Spinal cord (tissue), 10 donors: ENCODE data around the gene FNTB. TPM values are rescaled to one million over a fixed set of nuclear protein-coding genes. Genes with fewer than 3 reads are reported as not detected.
A peak's percentile ranks its signal among the peaks of the same experiment; 100 is the strongest.

Experiments used
- DNase-seq, 6 donors: peaks; one replicate each; pipeline versions ENCODE4 v3.0.0 to v3.0.0-alpha.2; 2013 to 2015; ENCODE audit warnings: low spot score in 6 of 6, low read depth in 4 of 6
- H3K27ac ChIP-seq: one replicate; pipeline ENCODE4 v1.5.1; 2013; ENCODE audit warnings: low read depth, low read length, control low read depth
- H3K27me3 ChIP-seq: one replicate; pipeline ENCODE4 v1.6.1; 2013; ENCODE audit warnings: low read length; ENCODE audit not compliant: control insufficient read depth, insufficient read depth
- H3K36me3 ChIP-seq: one replicate; pipeline ENCODE4 v1.6.1; 2013; ENCODE audit warnings: low read length; ENCODE audit not compliant: control insufficient read depth, insufficient read depth
- H3K4me1 ChIP-seq: one replicate; pipeline ENCODE4 v1.6.1; 2013; ENCODE audit warnings: low read length; ENCODE audit not compliant: control insufficient read depth, insufficient read depth
- H3K4me3 ChIP-seq: one replicate; pipeline ENCODE4 v1.5.1; 2013; ENCODE audit warnings: low read depth, low read length, control low read depth
- H3K9me3 ChIP-seq: one replicate; pipeline ENCODE4 v1.6.1; 2013; ENCODE audit warnings: low read length; ENCODE audit not compliant: control insufficient read depth, insufficient read depth
- WGBS: methylation state at CpG from one replicate; pipeline ENCODE4 v1.1.5; 2013; ENCODE audit warnings: missing lambda C conversion rate; ENCODE audit not compliant: insufficient coverage; 5-methylcytosine and 5-hydroxymethylcytosine counted together
- polyA plus RNA-seq, 2 donors: library from polyadenylated mRNA; unstranded; fragments of 120-200 nt; gene quantifications; one replicate each; pipeline ENCODE4 v1.2.1, GENCODE V29; 2013; ENCODE audit not compliant: insufficient read length in 2 of 2
- total RNA-seq, 2 donors: library from RNA; depleted of rRNA in 1 of 2; stranded (reverse); fragments of 120-200 nt in 1 of 2; fragments of >200 nt in 1 of 2; gene quantifications; one replicate each; pipeline versions ENCODE4 v1.2.3 to v1.2.4, GENCODE V29; 2013 to 2014
- donor health status: healthy.

The FNTB gene
- total and polyA plus RNA-seq, 4 donors: 20.9 to 66.9 (median 43.2) TPM

DNA sequence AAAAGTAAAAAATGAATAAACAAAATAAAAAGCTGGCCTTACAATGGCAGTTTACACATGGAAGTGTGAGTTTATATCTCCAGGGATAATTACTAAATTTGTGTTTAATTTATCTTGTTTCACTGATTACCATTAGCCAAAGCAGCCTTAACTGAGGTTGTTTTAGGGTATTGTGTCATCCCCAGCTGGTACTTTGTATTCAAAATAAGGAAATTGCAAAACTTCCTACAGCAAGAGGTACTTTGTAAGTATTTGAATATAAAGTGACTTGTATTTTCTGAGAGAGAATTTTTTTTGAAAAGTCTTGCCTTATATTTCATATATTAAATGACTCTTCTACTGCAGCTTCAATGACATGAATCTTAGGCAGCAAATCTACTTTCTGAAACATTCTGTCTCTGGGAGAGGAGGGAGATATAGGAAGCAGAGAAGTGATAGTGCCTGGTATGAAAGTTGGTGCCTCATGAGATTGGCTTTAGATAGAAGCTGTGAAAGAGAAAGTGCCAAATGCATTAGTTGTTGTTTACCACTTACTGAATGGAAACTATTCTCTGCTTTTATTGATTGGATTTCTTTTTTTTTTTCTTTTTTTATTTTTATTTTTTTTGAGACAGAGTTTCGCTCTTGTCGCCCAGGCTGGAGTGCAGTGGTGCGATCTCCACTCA lies 6.7 kb downstream of the FNTB start:
- DNase-seq: no peak
- no peaks in the 10 kb centered on the region for H3K9me3 ChIP-seq
- H3K27ac ChIP-seq: no peak overlapping the region
- peaks cover 3% of the 10 kb centered on the region for H3K36me3 ChIP-seq
- no peak overlapping the region for H3K4me3 ChIP-seq
- WGBS: 100% methylated on average over 3 of the region's 3 CpGs
- H3K27me3 ChIP-seq: no peaks in the 10 kb centered on the region
- peaks cover 9% of the 10 kb centered on the region for H3K4me1 ChIP-seq

DNA sequence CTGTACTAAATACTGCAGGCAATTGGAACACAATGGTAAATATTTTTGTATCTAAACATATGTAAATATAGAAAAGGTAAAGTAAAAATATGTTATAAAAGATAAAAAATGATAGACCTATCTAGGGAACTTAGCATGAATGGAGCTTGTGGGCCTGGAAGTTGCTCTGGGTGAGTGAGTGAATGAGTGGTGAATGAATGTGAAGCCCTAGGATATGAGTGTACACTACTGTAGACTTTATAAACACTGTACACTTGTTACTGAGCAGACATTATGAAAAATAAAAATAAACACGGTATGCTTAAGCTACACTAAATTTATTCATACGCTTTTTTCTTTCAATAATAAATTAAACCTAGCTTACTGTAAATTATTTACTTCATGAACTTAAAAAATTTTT lies 7.8 kb downstream of the FNTB start:
- peaks cover 7% of the 10 kb centered on the region for H3K4me1 ChIP-seq
- no CpG with 5 or more reads among the region's 2 CpGs for WGBS
- H3K4me3 ChIP-seq: no peak overlapping the region
- H3K27me3 ChIP-seq: no peaks in the 10 kb centered on the region
- H3K9me3 ChIP-seq: no peaks in the 10 kb centered on the region
- peaks cover 3% of the 10 kb centered on the region for H3K36me3 ChIP-seq
- no peak overlapping the region for H3K27ac ChIP-seq
- no peak for DNase-seq

- no peak overlapping the region for H3K27ac ChIP-seq
- H3K4me3 ChIP-seq: no peak overlapping the region
- no peak for DNase-seq
- H3K36me3 ChIP-seq: no peaks in the 10 kb centered on the region
- no peaks in the 10 kb centered on the region for H3K9me3 ChIP-seq
- WGBS: no CpG with 5 or more reads among the region's 3 CpGs
- H3K4me1 ChIP-seq: peaks cover 3% of the 10 kb centered on the region
- H3K27me3 ChIP-seq: no peaks in the 10 kb centered on the region
Measured at GRCh38 chr14:64995291-64995690, 8.6 kb downstream of the FNTB start.

- Histone ChIP-seq H3K36me3 (no peaks in the 10 kb centered on the region), H3K4me3 (no peak overlapping the region), H3K9me3 (no peaks in the 10 kb centered on the region), H3K27me3 (no peaks in the 10 kb centered on the region), H3K4me1 (peaks cover 3% of the 10 kb centered on the region), H3K27ac (no peak overlapping the region)
- 76% methylated on average over 4 of the region's 7 CpGs for WGBS
- peak in 1 of 6 donors; percentile 17 for DNase-seq
Measured at GRCh38 chr14:64997108-64997794, 10.6 kb downstream of the FNTB start.

- no peak for DNase-seq
- Histone ChIP-seq H3K9me3 (no peaks in the 10 kb centered on the region), H3K4me1 (peaks cover 3% of the 10 kb centered on the region), H3K4me3 (no peak overlapping the region), H3K27me3 (no peaks in the 10 kb centered on the region), H3K27ac (no peak overlapping the region), H3K36me3 (no peaks in the 10 kb centered on the region)
Measured at GRCh38 chr14:64998455-64998931, 11.8 kb downstream of the FNTB start.

DNA sequence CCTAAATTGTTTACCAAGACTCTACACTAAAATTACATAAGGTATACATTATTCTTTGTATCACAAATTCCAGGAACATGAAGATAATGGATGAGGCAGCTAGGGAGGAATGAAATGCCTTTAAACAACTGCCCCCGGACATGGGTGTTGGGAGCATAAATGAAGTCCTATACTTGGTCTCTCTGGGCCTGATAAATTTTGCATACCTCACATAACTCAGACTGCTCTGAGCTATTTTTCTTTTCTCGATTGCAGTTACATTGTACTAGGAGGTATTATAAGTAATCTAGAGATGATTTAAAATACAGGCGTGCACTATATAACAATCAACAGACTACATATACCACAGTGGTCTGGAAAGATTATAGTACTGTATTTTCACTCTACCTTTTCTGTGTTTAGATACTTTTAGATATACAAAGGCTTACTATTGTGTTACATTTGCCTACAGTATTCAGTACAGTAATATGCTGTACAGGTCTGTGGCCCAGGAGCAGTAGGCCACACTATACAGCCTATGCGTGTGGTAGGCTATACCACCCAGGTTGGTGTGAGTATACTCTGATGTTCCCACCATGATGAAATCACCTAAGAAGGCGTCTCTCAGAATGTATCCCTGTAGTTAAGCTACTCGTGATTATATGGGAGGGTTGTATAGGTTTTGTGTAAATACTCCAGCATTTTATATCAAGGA lies 14.3 kb downstream of the FNTB start:
- H3K4me1 ChIP-seq: peaks cover 3% of the 10 kb centered on the region
- H3K27me3 ChIP-seq: no peaks in the 10 kb centered on the region
- H3K4me3 ChIP-seq: no peak overlapping the region
- peaks cover 9% of the 10 kb centered on the region for H3K36me3 ChIP-seq
- H3K27ac ChIP-seq: no peak overlapping the region
- peak in 1 of 6 donors; percentile 32 for DNase-seq
- WGBS: 100% methylated on average over 1 of the region's 6 CpGs
- H3K9me3 ChIP-seq: no peaks in the 10 kb centered on the region

GRCh38 chr14:65001723-65002122 lies 15.0 kb downstream of the FNTB start:
- DNase-seq: peak in 1 of 6 donors; percentile 44
- H3K4me1 ChIP-seq: peaks cover 3% of the 10 kb centered on the region
- no peaks in the 10 kb centered on the region for H3K9me3 ChIP-seq
- 83% methylated on average over 1 of the region's 6 CpGs for WGBS
- peaks cover 9% of the 10 kb centered on the region for H3K36me3 ChIP-seq
- H3K27ac ChIP-seq: no peak overlapping the region
- H3K4me3 ChIP-seq: no peak overlapping the region
- H3K27me3 ChIP-seq: no peaks in the 10 kb centered on the region

- no peak overlapping the region for H3K27ac ChIP-seq
Measured at GRCh38 chr14:65002586-65003210, 16.0 kb downstream of the FNTB start.

DNA sequence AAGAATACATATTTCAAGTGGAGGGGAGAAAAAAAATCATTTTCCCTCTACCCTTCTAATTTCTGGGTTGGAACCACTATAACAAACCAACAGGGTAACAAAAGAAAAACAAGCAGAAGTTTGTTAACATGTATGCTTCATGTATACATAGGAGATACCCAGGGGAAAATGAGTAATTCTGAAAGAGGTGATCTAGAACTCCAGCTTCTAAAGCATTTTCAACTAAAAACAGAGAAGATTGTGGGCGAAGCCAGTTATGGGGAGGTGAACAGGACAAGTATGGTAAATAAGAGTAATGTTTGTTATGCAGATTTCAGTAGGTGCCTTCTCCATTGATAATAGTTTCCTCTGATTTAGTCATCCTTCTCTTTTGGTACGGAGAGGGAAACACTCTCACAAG lies 16.7 kb downstream of the FNTB start:
- Histone ChIP-seq H3K4me1 (no peaks in the 10 kb centered on the region), H3K27me3 (no peaks in the 10 kb centered on the region), H3K4me3 (no peak overlapping the region), H3K9me3 (no peaks in the 10 kb centered on the region), H3K36me3 (peaks cover 9% of the 10 kb centered on the region), H3K27ac (no peak overlapping the region)
- DNase-seq: no peak
- no CpG with 5 or more reads among the region's 2 CpGs for WGBS

More at GRCh38 chr14:65002586-65003210, 16.0 kb downstream of the FNTB start:
- Histone ChIP-seq H3K4me3 (no peak overlapping the region), H3K36me3 (peaks cover 9% of the 10 kb centered on the region), H3K27me3 (no peaks in the 10 kb centered on the region), H3K4me1 (no peaks in the 10 kb centered on the region), H3K9me3 (no peaks in the 10 kb centered on the region)
- 84% methylated on average over 5 of the region's 6 CpGs for WGBS
- no peak for DNase-seq
